ENCODE data around the gene SPESP1.

The SPESP1 gene

GRCh38 chr15:68993276-68993675 lies 63.0 kb downstream of the SPESP1 start:
- DNase-seq: no peak

DNA sequence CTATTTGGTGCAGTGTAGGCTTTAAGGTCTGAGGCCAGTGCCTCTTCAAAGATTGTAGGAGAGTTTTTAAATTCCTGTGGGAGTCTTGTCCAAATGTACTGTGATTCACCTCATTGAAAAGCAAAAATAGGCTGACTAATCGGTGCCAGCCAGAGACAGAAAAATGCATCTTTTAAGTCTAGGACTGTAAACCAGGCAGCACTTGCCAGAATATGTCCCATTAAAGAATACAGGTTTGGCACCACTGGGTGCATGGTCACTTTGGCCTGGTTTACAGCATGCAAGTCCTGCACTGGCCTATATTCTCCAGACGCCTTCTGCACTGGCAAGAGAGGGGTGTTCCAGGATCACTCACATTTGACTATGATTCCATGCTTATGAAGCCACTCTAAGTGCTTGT lies 63.8 kb downstream of the SPESP1 start:
- DNase-seq: no peak

- no peak for DNase-seq
Measured at GRCh38 chr15:68994981-68995761, 64.8 kb downstream of the SPESP1 start.

All from CD4-positive, alpha-beta T cell treated with Interleukin-4 for 1 hour (primary cell).